Nephron progenitor cell (in vitro differentiated cells): ENCODE results near the gene CEP95.
"Not testable (repeated sequence)": the region's sequence is repeated elsewhere in the genome, so short reads cannot be mapped to it uniquely, and the experiment has no call there.

Experiments used
- DNase-seq: peaks from one replicate; pipeline ENCODE4 v3.0.0; 2021
- H3K27ac Mint-ChIP-seq: 2 replicates; pipeline ENCODE4 v1.8.0; 2021; ENCODE audit warnings: mild to moderate bottlenecking, moderate library complexity, mixed read lengths
- H3K27me3 Mint-ChIP-seq: 2 replicates; pipeline ENCODE4 v1.8.0; 2021; ENCODE audit warnings: mild to moderate bottlenecking, low read depth, mixed read lengths; ENCODE audit not compliant: poor library complexity
- H3K36me3 Mint-ChIP-seq: 2 replicates; pipeline ENCODE4 v1.8.0; 2021; ENCODE audit warnings: low read depth, mixed read lengths
- H3K4me1 Mint-ChIP-seq: 2 replicates; pipeline ENCODE4 v1.8.0; 2021; ENCODE audit warnings: mixed read lengths
- H3K4me3 Mint-ChIP-seq: 2 replicates; pipeline ENCODE4 v1.8.0; 2021; ENCODE audit warnings: mild to moderate bottlenecking, moderate library complexity, mixed read lengths
- H3K9me3 Mint-ChIP-seq: 2 replicates; pipeline ENCODE4 v1.8.0; 2021; ENCODE audit warnings: mild to moderate bottlenecking, moderate library complexity, mixed read lengths
- CTCF ChIP-seq: fragments of 200-600 bp; sonication (generic); IDR thresholded peaks from 2 replicates; pipeline ENCODE4 v1.5.0; 2021; ENCODE audit warnings: antibody characterized with exemption

Gene CEP95

GRCh38 chr17:64461788-64462187 lies 45.0 kb upstream of the CEP95 start:
- no peak for TF ChIP-seq CTCF
- H3K4me3 Mint-ChIP-seq: no peak overlapping the region
- peaks cover 9% of the 10 kb centered on the region for H3K27me3 Mint-ChIP-seq
- no peak for DNase-seq
- H3K36me3 Mint-ChIP-seq: no peaks in the 10 kb centered on the region
- peaks cover 3% of the 10 kb centered on the region for H3K9me3 Mint-ChIP-seq
- no peak overlapping the region for H3K27ac Mint-ChIP-seq
- H3K4me1 Mint-ChIP-seq: no peaks in the 10 kb centered on the region

GRCh38 chr17:64466019-64466735 lies 40.6 kb upstream of the CEP95 start:
- DNase-seq: no peak
- H3K36me3 Mint-ChIP-seq: no peaks in the 10 kb centered on the region
- TF ChIP-seq CTCF: no peak
- H3K4me3 Mint-ChIP-seq: no peak overlapping the region
- peaks cover 3% of the 10 kb centered on the region for H3K9me3 Mint-ChIP-seq
- H3K4me1 Mint-ChIP-seq: peaks cover 13% of the 10 kb centered on the region
- H3K27me3 Mint-ChIP-seq: peaks cover 15% of the 10 kb centered on the region
- H3K27ac Mint-ChIP-seq: no peak overlapping the region

- Mint-ChIP-seq H3K27me3 (peaks cover 19% of the 10 kb centered on the region), H3K4me1 (peaks cover 13% of the 10 kb centered on the region)
- H3K9me3 Mint-ChIP-seq, H3K27ac Mint-ChIP-seq, DNase-seq, H3K36me3 Mint-ChIP-seq, H3K4me3 Mint-ChIP-seq: not testable (repeated sequence)
Observed at GRCh38 chr17:64466834-64467233, 39.9 kb upstream of the CEP95 start.

- peak; percentile 12 for DNase-seq
- H3K36me3 Mint-ChIP-seq: no peaks in the 10 kb centered on the region
- peaks cover 13% of the 10 kb centered on the region for H3K4me1 Mint-ChIP-seq
- H3K27ac Mint-ChIP-seq: peak overlapping the region; percentile 55
- H3K27me3 Mint-ChIP-seq: peaks cover 15% of the 10 kb centered on the region
- peaks cover 3% of the 10 kb centered on the region for H3K9me3 Mint-ChIP-seq
- TF ChIP-seq CTCF: no peak
- H3K4me3 Mint-ChIP-seq: no peak overlapping the region
Observed at GRCh38 chr17:64470625-64471024, 36.2 kb upstream of the CEP95 start.

GRCh38 chr17:64471440-64471839 lies 35.3 kb upstream of the CEP95 start:
- H3K27ac Mint-ChIP-seq: no peak overlapping the region
- H3K9me3 Mint-ChIP-seq: peaks cover under 1% of the 10 kb centered on the region
- H3K27me3 Mint-ChIP-seq: peaks cover 15% of the 10 kb centered on the region
- no peak for DNase-seq
- TF ChIP-seq CTCF: no peak
- no peak overlapping the region for H3K4me3 Mint-ChIP-seq
- H3K36me3 Mint-ChIP-seq: no peaks in the 10 kb centered on the region
- H3K4me1 Mint-ChIP-seq: peaks cover 13% of the 10 kb centered on the region

- Mint-ChIP-seq H3K4me1 (peaks cover 13% of the 10 kb centered on the region), H3K9me3 (no peaks in the 10 kb centered on the region), H3K27ac (no peak overlapping the region), H3K4me3 (no peak overlapping the region), H3K27me3 (peaks cover 13% of the 10 kb centered on the region), H3K36me3 (no peaks in the 10 kb centered on the region)
- no peak for TF ChIP-seq CTCF
- no peak for DNase-seq
Observed at GRCh38 chr17:64472564-64472963, 34.2 kb upstream of the CEP95 start.
